Naive thymus-derived CD8-positive, alpha-beta T cell (primary cell): ENCODE data around the gene CACTIN. TPM values are rescaled to one million over a fixed set of nuclear protein-coding genes. Genes with fewer than 3 reads are reported as not detected.

Experiments
- ATAC-seq, 2 donors: fragments of 150-1000 bp; cut with Tn5 transposase in 1 of 2; sonication (Bioruptor Pico), chemical (Tn5 transposase) in 1 of 2; 1 replicate in 1 of 2; 2 replicates in 1 of 2; pipeline ENCODE4 v1.10.0; 2021; ENCODE audit warnings: mild to moderate bottlenecking in 2 of 2, moderate library complexity in 2 of 2
- POLR2A ChIA-PET: fragments of 350-600 bp; sonication (Branson Sonifier 250); formaldehyde crosslinking; loops from one replicate; lab custom pipeline; 2021; ENCODE audit warnings: antibody characterized with exemption; lab: Charles Lee
- DNase-seq, 10 donors: peaks; one replicate each; pipeline versions ENCODE4 v3.0.0 to v3.0.0-alpha.2; 2020 to 2022
- H3K27ac Mint-ChIP-seq, 10 donors: one replicate each; pipeline ENCODE4 v1.8.0; 2020 to 2022; ENCODE audit warnings: mild to moderate bottlenecking in 10 of 10, mixed read lengths in 10 of 10, moderate library complexity in 4 of 10, inconsistent platforms in 1 of 10
- H3K27me3 Mint-ChIP-seq, 5 donors: one replicate each; pipeline ENCODE4 v1.8.0; 2021 to 2022; ENCODE audit warnings: mixed read lengths in 5 of 5
- H3K36me3 Mint-ChIP-seq, 3 donors: one replicate each; pipeline ENCODE4 v1.8.0; 2020 to 2022; ENCODE audit warnings: mixed read lengths in 3 of 3, mild to moderate bottlenecking in 2 of 3, inconsistent platforms in 1 of 3
- H3K4me1 Mint-ChIP-seq, 4 donors: one replicate each; pipeline ENCODE4 v1.8.0; 2021 to 2022; ENCODE audit warnings: mixed read lengths in 4 of 4
- H3K4me3 Mint-ChIP-seq, 10 donors: one replicate each; pipeline ENCODE4 v1.8.0; 2020 to 2022; ENCODE audit warnings: mild to moderate bottlenecking in 10 of 10, mixed read lengths in 10 of 10, moderate library complexity in 6 of 10, inconsistent platforms in 1 of 10
- H3K9me3 Mint-ChIP-seq, 9 donors: one replicate each; pipeline ENCODE4 v1.8.0; 2020 to 2022; ENCODE audit warnings: mixed read lengths in 9 of 9, mild to moderate bottlenecking in 3 of 9, inconsistent platforms in 1 of 9, moderate library complexity in 1 of 9
- polyA plus RNA-seq, 3 donors: library from polyadenylated mRNA; unstranded; fragments of 300-500 nt; fragmentation: Illumina TruSeq; gene quantifications; one replicate each; pipeline ENCODE4 v1.2.3, GENCODE V29; 2021
- total RNA-seq, 8 experiments: library from RNA in 2 of 8; stranded (reverse) in 2 of 8; gene quantifications; one replicate each; pipeline ENCODE4 v1.2.3 and lab custom pipeline; 2021 to 2026

CACTIN gene
- total RNA-seq: 10 to 100 TPM; 42.6 to 54.1 TPM
- polyA plus RNA-seq: 10 to 100 TPM in 1 of 3 donors, 1 to 10 TPM in 2; 6.9 to 20.4 (median 9.3) TPM
- total RNA-seq (lab: John Stamatoyannopoulos, UW): 42.8 to 109 (median 77.9) reads per million in 6 experiments

- peak; percentile 95 to 98 for ATAC-seq
- Mint-ChIP-seq H3K27me3 (no peaks in the 10 kb centered on the region), H3K27ac (peak within 1 kb of the TSS; percentile 98 to 100 (median 99)), H3K4me1 (peaks cover 20 to 39% (median 30%) of the 10 kb centered on the region in 4 donors), H3K9me3 (no peaks in the 10 kb centered on the region), H3K36me3 (peaks cover 0 to 12% (median 0%) of the 10 kb centered on the region in 3 donors), H3K4me3 (peak within 1 kb of the TSS; percentile 88 to 99 (median 93))
- DNase-seq: peak; percentile 96 to 100 (median 98)
- POLR2A ChIA-PET: interaction anchor here (1.0 to 1.6 kb wide), 5 partner anchors 18 to 72 kb away, joined by 3 to 8 read pairs (median 7); partner anchors contain the start of gene MFSD12
Observed at GRCh38 chr19:3626473-3627350, at the start of gene CACTIN. Gene CACTIN (minus strand): TSS chr19:3626790. CDS start chr19:3626762, 28 bp downstream.

DNA sequence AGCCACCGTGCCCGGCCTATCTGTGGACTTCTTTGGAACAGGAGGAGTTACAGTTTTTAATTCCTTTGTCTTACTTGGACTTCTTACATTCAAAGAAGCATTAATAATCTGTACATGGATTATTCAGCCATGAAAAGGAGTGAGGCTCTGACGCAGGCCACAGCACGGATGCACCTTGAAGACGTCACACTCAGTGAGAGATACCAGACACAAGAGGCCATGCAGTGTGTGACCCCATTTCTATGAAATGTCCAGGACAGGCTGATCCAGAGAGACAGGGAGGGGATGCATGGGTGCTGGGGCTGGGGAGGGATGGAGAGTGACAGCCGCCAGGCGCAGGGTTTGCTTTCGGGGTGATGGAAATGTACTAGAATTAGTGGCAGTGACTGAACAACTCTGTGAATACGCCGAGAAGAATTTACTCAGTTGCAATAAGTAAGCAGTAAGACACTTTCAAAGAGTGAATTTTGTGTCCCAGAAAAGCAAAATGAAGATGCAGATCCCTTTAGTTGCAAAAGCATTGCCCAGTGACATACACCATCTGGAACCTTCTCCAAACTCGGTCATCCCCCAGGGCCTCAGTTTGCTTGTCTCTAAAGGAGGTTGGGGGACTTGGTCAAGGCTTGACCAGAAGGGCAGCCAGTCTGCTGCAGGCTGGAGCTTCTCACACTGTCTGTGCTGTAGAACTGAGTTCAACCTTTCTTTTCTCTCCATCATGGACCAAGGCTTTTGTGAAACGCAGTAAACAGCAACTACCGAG lies 48.4 kb upstream of the CACTIN start:
- no peaks in the 10 kb centered on the region for H3K27me3 Mint-ChIP-seq
- no peak for ATAC-seq
- DNase-seq: no peak
- H3K4me1 Mint-ChIP-seq: peaks cover 12 to 39% (median 32%) of the 10 kb centered on the region in 4 donors
- POLR2A ChIA-PET: interaction anchor here (2.3 kb wide), 1 partner anchor 12 kb away, joined by 11 read pairs; no protein-coding TSS in a partner anchor
- peak overlapping the region in 1 of 10 donors; percentile 3 for H3K27ac Mint-ChIP-seq
- peaks cover 0 to 5% (median 4%) of the 10 kb centered on the region in 3 donors for H3K36me3 Mint-ChIP-seq
- no peaks in the 10 kb centered on the region for H3K9me3 Mint-ChIP-seq
- peak overlapping the region in 1 of 10 donors; percentile 7 for H3K4me3 Mint-ChIP-seq

GRCh38 chr19:3673506-3674439 lies 47.2 kb upstream of the CACTIN start:
- peak overlapping the region in 1 of 10 donors; percentile 30 for H3K4me3 Mint-ChIP-seq
- ATAC-seq: no peak
- no peaks in the 10 kb centered on the region for H3K27me3 Mint-ChIP-seq
- no peaks in the 10 kb centered on the region for H3K9me3 Mint-ChIP-seq
- H3K4me1 Mint-ChIP-seq: peaks cover 12 to 41% (median 38%) of the 10 kb centered on the region in 4 donors
- H3K27ac Mint-ChIP-seq: peak overlapping the region in 1 of 10 donors; percentile 66
- POLR2A ChIA-PET: interaction anchor here (0.9 to 2.3 kb wide), 3 partner anchors 11 to 15 kb away, joined by 3 to 11 read pairs (median 3); no protein-coding TSS in a partner anchor
- peaks cover 0 to 5% (median 4%) of the 10 kb centered on the region in 3 donors for H3K36me3 Mint-ChIP-seq
- no peak for DNase-seq

GRCh38 chr19:3672993-3673392 lies 46.4 kb upstream of the CACTIN start:
- Mint-ChIP-seq H3K4me3 (peak overlapping the region in 3 of 10 donors; percentile 24 to 55 (median 30)), H3K27me3 (no peaks in the 10 kb centered on the region), H3K9me3 (no peaks in the 10 kb centered on the region), H3K27ac (peak overlapping the region in 3 of 10 donors; percentile 18 to 66 (median 31)), H3K4me1 (peaks cover 12 to 41% (median 38%) of the 10 kb centered on the region in 4 donors), H3K36me3 (peaks cover 0 to 5% (median 4%) of the 10 kb centered on the region in 3 donors)
- DNase-seq (no peak), ATAC-seq (no peak)
- POLR2A ChIA-PET: interaction anchor here (0.9 to 2.3 kb wide), 2 partner anchors 14 to 16 kb away, joined by 3 to 11 read pairs; no protein-coding TSS in a partner anchor

- Mint-ChIP-seq H3K4me3 (peak overlapping the region in 3 of 10 donors; percentile 30 to 74 (median 67)), H3K27me3 (no peaks in the 10 kb centered on the region), H3K9me3 (no peaks in the 10 kb centered on the region), H3K4me1 (peaks cover 12 to 41% (median 38%) of the 10 kb centered on the region in 4 donors), H3K36me3 (peaks cover 0 to 5% (median 4%) of the 10 kb centered on the region in 3 donors), H3K27ac (peak overlapping the region in 2 of 10 donors; percentile 25 to 82)
- no peak for ATAC-seq
- DNase-seq: no peak
- POLR2A ChIA-PET: interaction anchor here (0.9 to 2.3 kb wide), 3 partner anchors 15 to 20 kb away, joined by 3 to 11 read pairs (median 4); no protein-coding TSS in a partner anchor
Observed at GRCh38 chr19:3672575-3672948, 46.0 kb upstream of the CACTIN start.

DNA sequence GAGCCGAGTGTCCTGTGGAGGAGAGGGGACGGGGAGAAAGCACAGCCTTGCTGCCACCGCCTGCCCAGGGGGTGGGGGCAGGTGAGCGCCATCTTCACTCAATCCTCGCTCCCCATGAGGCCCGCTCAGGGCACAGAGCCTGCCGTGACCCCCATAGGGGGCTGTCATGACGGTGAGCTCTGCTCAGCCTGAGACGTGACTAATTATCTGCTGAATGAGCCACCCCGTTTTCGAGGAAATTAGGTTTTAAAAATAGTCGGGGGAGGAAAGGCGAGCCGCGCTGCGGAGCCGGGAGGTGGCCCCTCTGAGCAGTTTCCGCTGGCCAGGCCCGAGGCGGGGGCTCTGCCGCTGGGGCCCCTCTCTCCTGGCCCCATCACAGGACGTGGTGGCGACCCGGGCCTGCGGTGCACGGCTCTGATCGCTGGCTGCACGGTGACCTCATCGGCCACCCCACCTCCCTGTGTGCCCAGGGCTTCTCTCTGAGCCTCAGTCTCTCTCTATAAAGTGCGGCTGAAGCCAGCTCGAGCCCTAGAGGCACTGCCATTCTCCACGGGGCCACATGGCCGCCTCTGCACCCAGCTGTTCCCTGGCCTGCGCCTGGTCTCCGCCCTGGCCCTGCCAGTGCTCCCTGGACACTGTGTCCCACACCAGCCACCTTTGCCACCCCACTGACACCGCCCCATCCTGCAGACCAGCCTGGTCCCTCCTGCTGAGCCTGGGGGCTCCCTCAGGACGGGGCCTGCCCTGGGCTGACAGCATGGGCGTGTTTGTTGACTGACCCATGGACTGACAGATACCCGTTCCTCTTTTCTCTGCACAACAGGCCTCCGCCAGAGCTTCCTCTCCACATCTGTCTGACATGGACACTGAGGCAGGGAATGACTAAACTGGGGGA lies 45.3 kb upstream of the CACTIN start:
- Mint-ChIP-seq H3K27me3 (no peaks in the 10 kb centered on the region), H3K36me3 (peaks cover 0 to 7% (median 5%) of the 10 kb centered on the region in 3 donors), H3K4me1 (peaks cover 10 to 35% (median 33%) of the 10 kb centered on the region in 4 donors), H3K4me3 (peak overlapping the region; percentile 29 to 74 (median 50)), H3K9me3 (no peaks in the 10 kb centered on the region), H3K27ac (peak overlapping the region in 5 of 10 donors; percentile 25 to 82 (median 75))
- ATAC-seq (peak; percentile 54 to 61), DNase-seq (no peak)
- POLR2A ChIA-PET: interaction anchor here (0.9 to 1.6 kb wide), 4 partner anchors 15 to 29 kb away, joined by 4 to 6 read pairs (median 4); partner anchors contain the start of gene PIP5K1C

GRCh38 chr19:3670796-3671679 lies 44.4 kb upstream of the CACTIN start:
- H3K36me3 Mint-ChIP-seq: peaks cover 0 to 9% (median 5%) of the 10 kb centered on the region in 3 donors
- H3K9me3 Mint-ChIP-seq: no peaks in the 10 kb centered on the region
- H3K4me3 Mint-ChIP-seq: peak overlapping the region in 9 of 10 donors; percentile 33 to 81 (median 64)
- ATAC-seq (peak; percentile 49 to 62), DNase-seq (peak in 2 of 10 donors; percentile 16 to 20)
- no peaks in the 10 kb centered on the region for H3K27me3 Mint-ChIP-seq
- H3K4me1 Mint-ChIP-seq: peaks cover 9 to 40% (median 32%) of the 10 kb centered on the region in 4 donors
- peak overlapping the region in 6 of 10 donors; percentile 43 to 90 (median 73) for H3K27ac Mint-ChIP-seq
- POLR2A ChIA-PET: interaction anchor here (1.3 to 1.6 kb wide), 3 partner anchors 16 to 29 kb away, joined by 4 to 6 read pairs (median 4); partner anchors contain the start of gene PIP5K1C

DNA sequence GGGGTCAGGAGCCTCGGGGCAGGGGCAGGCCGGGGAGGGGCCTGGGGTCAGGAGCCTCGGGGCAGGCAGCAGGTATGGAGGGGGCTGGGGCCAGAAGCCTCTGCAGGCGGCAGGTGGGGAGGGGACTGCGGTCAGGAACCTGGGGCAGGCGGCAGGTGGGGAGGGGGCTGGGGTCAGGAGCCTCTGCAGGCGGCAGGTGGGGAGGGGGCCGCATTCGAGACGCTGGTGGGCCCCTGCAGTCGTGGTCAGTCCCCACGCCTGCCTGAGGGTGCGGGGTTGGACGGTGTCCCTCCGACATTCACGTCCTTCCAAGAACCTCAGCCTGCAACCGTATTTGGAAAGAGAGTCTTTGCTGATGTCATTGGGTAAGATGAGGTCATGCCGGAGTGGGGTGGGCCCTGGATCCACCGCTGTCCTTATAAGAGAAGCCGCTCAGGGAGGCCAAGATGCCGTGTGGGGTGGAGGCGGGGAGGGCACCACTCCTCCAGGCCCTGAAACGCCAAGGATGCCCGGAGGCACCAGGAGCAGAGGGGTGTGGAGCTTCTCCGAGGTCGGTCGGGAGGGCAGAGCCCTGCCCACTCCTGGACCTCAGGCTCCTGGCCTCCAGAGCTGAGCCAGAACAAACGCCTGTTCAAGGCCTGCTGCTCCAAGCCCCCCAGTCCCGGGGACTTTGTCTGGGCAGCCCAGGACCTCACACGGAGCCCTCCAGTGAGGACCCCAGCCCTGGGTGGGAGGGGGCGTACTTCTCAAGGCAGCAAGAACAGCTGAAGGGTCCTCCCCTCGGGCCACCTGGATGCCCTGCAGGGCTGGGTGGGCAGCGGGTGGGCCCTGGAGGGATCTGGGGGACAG lies 43.6 kb upstream of the CACTIN start:
- POLR2A ChIA-PET: interaction anchor here (1.6 kb wide), 2 partner anchors 17 to 18 kb away, joined by 4 to 6 read pairs; no protein-coding TSS in a partner anchor
- no peaks in the 10 kb centered on the region for H3K9me3 Mint-ChIP-seq
- H3K4me1 Mint-ChIP-seq: peaks cover 10 to 44% (median 34%) of the 10 kb centered on the region in 4 donors
- no peaks in the 10 kb centered on the region for H3K27me3 Mint-ChIP-seq
- H3K4me3 Mint-ChIP-seq: peak overlapping the region in 6 of 10 donors; percentile 34 to 79 (median 60)
- DNase-seq (no peak), ATAC-seq (no peak)
- H3K36me3 Mint-ChIP-seq: peaks cover 0 to 10% (median 5%) of the 10 kb centered on the region in 3 donors
- H3K27ac Mint-ChIP-seq: peak overlapping the region in 5 of 10 donors; percentile 43 to 75 (median 66)
